Measurements from ENCODE around the gene ATP8B3. TPM values are rescaled to one million over a fixed set of nuclear protein-coding genes. Genes with fewer than 3 reads are reported as not detected.

The ATP8B3 gene
- total and polyA plus RNA-seq, 9 of the 15 experiments (the other 6 are each of a cell fraction or from before 2014, with no cell fraction given): 1.2 to 12.3 (median 3.8) TPM

DNA sequence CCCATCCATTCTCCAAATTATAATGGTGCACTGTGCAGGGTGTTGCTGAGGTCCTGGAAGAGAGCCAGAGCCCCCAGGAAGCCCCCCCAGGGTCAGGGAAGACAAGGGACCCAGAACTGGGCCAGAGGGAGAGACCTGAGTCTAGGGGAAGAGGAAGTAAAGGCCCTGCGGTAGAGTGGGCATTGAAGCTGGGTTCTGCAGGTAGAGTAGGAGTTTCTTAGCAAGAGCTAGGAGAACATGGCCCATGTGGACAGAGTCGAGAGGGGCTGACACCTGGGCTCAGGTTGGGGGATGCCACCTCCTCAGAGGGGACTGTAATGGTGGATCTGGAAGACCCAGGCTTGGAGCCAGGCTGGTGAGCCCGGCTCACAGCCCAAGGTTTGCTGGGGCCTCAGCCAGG is 75.8 kb downstream of the ATP8B3 start (continued):
- TF ChIP-seq, protein P1, sequence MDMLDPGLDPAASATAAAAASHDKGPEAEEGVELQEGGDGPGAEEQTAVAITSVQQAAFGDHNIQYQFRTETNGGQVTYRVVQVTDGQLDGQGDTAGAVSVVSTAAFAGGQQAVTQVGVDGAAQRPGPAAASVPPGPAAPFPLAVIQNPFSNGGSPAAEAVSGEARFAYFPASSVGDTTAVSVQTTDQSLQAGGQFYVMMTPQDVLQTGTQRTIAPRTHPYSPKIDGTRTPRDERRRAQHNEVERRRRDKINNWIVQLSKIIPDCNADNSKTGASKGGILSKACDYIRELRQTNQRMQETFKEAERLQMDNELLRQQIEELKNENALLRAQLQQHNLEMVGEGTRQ (CRISPR knock-in tag; IDR thresholded peaks at IDR 0.05): no peak
- TF ChIP-seq, protein P2, sequence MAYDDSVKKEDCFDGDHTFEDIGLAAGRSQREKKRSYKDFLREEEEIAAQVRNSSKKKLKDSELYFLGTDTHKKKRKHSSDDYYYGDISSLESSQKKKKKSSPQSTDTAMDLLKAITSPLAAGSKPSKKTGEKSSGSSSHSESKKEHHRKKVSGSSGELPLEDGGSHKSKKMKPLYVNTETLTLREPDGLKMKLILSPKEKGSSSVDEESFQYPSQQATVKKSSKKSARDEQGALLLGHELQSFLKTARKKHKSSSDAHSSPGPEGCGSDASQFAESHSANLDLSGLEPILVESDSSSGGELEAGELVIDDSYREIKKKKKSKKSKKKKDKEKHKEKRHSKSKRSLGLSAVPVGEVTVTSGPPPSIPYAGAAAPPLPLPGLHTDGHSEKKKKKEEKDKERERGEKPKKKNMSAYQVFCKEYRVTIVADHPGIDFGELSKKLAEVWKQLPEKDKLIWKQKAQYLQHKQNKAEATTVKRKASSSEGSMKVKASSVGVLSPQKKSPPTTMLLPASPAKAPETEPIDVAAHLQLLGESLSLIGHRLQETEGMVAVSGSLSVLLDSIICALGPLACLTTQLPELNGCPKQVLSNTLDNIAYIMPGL (CRISPR knock-in tag; IDR thresholded peaks at IDR 0.05): no peak

DNA sequence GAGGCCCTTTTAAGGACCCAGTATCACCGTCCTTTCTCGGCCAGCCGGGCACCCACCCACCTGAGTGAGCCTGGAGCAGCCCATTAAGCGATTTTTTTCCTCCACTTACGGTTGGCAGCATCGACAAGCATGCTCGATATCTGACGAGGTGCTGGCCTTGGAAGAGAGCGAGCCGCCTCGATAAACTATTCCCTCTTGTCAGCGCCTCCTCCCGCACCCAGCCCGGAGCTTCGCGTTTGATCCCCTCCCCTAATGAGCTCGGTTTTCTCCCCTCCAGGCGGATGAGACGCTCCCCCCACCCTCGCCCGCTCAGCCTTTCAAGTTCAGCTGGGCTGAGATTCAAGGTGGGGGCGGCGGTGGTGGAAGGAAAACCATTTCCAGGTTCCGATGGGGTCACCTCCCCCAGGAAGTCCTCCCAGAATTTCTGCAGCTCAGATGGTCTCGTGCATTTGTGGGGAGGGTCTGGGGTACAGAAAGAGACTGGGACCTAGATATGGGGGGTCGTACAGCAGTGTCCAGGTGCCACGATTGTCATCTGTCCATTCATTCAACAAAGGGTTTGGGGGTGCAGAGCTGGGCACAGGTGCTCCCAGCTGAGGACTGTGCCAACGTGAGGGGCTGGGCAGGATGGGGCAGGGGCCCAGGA is 77.6 kb downstream of the ATP8B3 start:
- Histone ChIP-seq H3K9me3 (replicated peaks; ENCODE audit: control insufficient read depth, insufficient read depth, low read depth, low read length) (no peaks in the 10 kb centered on the region), H3K4me2 (ENCODE audit: insufficient read depth, low read length) (no peak overlapping the region), H3K27me3 (ENCODE audit: control insufficient read depth in 2 of 2, insufficient read depth in 2 of 2, low read length in 2 of 2) (peaks cover 20 to 57% of the 10 kb centered on the region in 2 experiments; a peak in 4 of 5 replicates), H3K9ac (ENCODE audit: insufficient read depth in 1 of 2, low read depth in 2 of 2, low read length in 2 of 2) (peak overlapping the region in 1 of 2 experiments; percentile 45; a peak in 2 of 4 replicates), H4K20me1 (replicated peaks; ENCODE audit: control insufficient read depth, insufficient read depth, low read length) (no peaks in the 10 kb centered on the region), H3K79me2 (ENCODE audit: control insufficient read depth, insufficient read depth, low read length) (no peaks in the 10 kb centered on the region), H3K4me1 (replicated peaks in 1 of 2; ENCODE audit: control insufficient read depth in 2 of 2, insufficient read depth in 2 of 2, low read length in 2 of 2) (peaks cover 0 to 21% of the 10 kb centered on the region in 2 experiments; a peak in 2 of 5 replicates), H3K36me3 (ENCODE audit: control insufficient read depth, insufficient read depth, low read length) (no peaks in the 10 kb centered on the region), H3K27ac (ENCODE audit: extremely low read depth, low read depth, low read length) (no peak overlapping the region), H2AFZ (ENCODE audit: low read depth, low read length) (no peak overlapping the region), H3K9me1 (ENCODE audit: control insufficient read depth, insufficient read depth, low read length) (no peaks in the 10 kb centered on the region), H3K4me3 (no peak overlapping the region)
- no peak for FAIRE-seq
- peak in 1 of 4 experiments; percentile 23 for DNase-seq (ENCODE audit: extremely low read depth in 1 of 4, low spot score in 3 of 4)
- TF ChIP-seq ZKSCAN8 (CRISPR knock-in tag; IDR thresholded peaks at IDR 0.05): no peak
- TF ChIP-seq ZFP36 (IDR thresholded peaks at IDR 0.05; ENCODE audit: low read depth, low read length, partially characterized antibody): peak; percentile 75
- ChIA-PET CTCF (ENCODE audit: low intra/inter-chr PET ratio) (no interaction called here), POLR2A (interaction anchor here (0.7 kb wide), 1 partner anchor 12 kb away, joined by 4 read pairs; no protein-coding TSS in a partner anchor)
- no peak for ATAC-seq
- WGBS (ENCODE audit: insufficient coverage, low coverage, missing lambda C conversion rate): 6% methylated on average over 26 of the region's 28 CpGs
- no TSS peak for BruUV-seq (replicated peaks)
- in situ Hi-C loops (cut with MboI) (no loop called here), intact Hi-C loops (cut with micrococcal nuclease) (no loop called here)

MicroRNAs within 50 kb of the gene (microRNA counts, 767-probe panel; counts per million panel counts)
- not detected for microRNA hsa-miR-1909-3p

Small RNAs within 50 kb of the gene (microRNA-seq; reads per million reads assigned to microRNA genes)
- 0.36 reads per million for gene MIR1909 (ENCODE audit: borderline microRNAs expressed)

Other genes with a start within 250 kb of the ATP8B3 start
Only the 7 nearest of the 13 such genes appear.
- not detected in 2 replicates for gene ONECUT3, start 58.8 kb downstream of the ATP8B3 start, total RNA-seq (2014; rRNA removed)
- not detected in 2 replicates for gene ONECUT3, start 58.8 kb downstream of the ATP8B3 start, total RNA-seq (2014; rRNA removed; fragmentation: Illumina TruSeq; extraction: Trizol)
- not detected in 2 replicates for gene ONECUT3, start 58.8 kb downstream of the ATP8B3 start, total RNA-seq (2015; rRNA removed; fragmentation: Illumina TruSeq; extraction: Trizol)
- gene ONECUT3, start 58.8 kb downstream of the ATP8B3 start, total RNA-seq (2021): not detected in 2 replicates
- gene ONECUT3, start 58.8 kb downstream of the ATP8B3 start, polyA plus RNA-seq (2011; rRNA removed): 0.01 TPM in 1 of 2 replicates, not detected in the other
- gene ONECUT3, start 58.8 kb downstream of the ATP8B3 start, polyA plus RNA-seq (2014; fragmentation: Illumina TruSeq; extraction: Trizol): not detected in 2 replicates
- not detected for gene ONECUT3, start 58.8 kb downstream of the ATP8B3 start, polyA plus RNA-seq (2014; fragmentation: Nextera tagmentation; extraction: Ambion mirVana)
- not detected in 2 replicates for gene ONECUT3, start 58.8 kb downstream of the ATP8B3 start, polyA plus RNA-seq (2014; rRNA removed)
- gene REXO1, start 36.2 kb upstream of the ATP8B3 start, total RNA-seq (2014; rRNA removed): 15.8 and 21.9 TPM in 2 replicates
- 3.5 and 4.5 TPM in 2 replicates for gene REXO1, start 36.2 kb upstream of the ATP8B3 start, total RNA-seq (2014; rRNA removed; fragmentation: Illumina TruSeq; extraction: Trizol)
- gene REXO1, start 36.2 kb upstream of the ATP8B3 start, total RNA-seq (2015; rRNA removed; fragmentation: Illumina TruSeq; extraction: Trizol): 15.8 and 20.8 TPM in 2 replicates
- 52.4 and 63.3 TPM in 2 replicates for gene REXO1, start 36.2 kb upstream of the ATP8B3 start, total RNA-seq (2021)
- 14.6 and 21.5 TPM in 2 replicates for gene REXO1, start 36.2 kb upstream of the ATP8B3 start, polyA plus RNA-seq (2011; rRNA removed)
- gene REXO1, start 36.2 kb upstream of the ATP8B3 start, polyA plus RNA-seq (2014; fragmentation: Illumina TruSeq; extraction: Trizol): 16.7 and 40.7 TPM in 2 replicates
- under 1 TPM; 0.04 to 0.29 TPM for gene REXO1, start 36.2 kb upstream of the ATP8B3 start, polyA plus RNA-seq (2014; fragmentation: Nextera tagmentation; extraction: Ambion mirVana)
- 31.0 and 50.1 TPM in 2 replicates for gene REXO1, start 36.2 kb upstream of the ATP8B3 start, polyA plus RNA-seq (2014; rRNA removed)
- gene KLF16, start 51.3 kb upstream of the ATP8B3 start, total RNA-seq (2014; rRNA removed): 15.5 and 22.0 TPM in 2 replicates
- 3.4 and 3.8 TPM in 2 replicates for gene KLF16, start 51.3 kb upstream of the ATP8B3 start, total RNA-seq (2014; rRNA removed; fragmentation: Illumina TruSeq; extraction: Trizol)
- gene KLF16, start 51.3 kb upstream of the ATP8B3 start, total RNA-seq (2015; rRNA removed; fragmentation: Illumina TruSeq; extraction: Trizol): 7.9 and 9.4 TPM in 2 replicates
- gene KLF16, start 51.3 kb upstream of the ATP8B3 start, total RNA-seq (2021): 59.1 and 60.4 TPM in 2 replicates
- 3.7 and 4.8 TPM in 2 replicates for gene KLF16, start 51.3 kb upstream of the ATP8B3 start, polyA plus RNA-seq (2011; rRNA removed)
- gene KLF16, start 51.3 kb upstream of the ATP8B3 start, polyA plus RNA-seq (2014; fragmentation: Illumina TruSeq; extraction: Trizol): 6.8 and 13.1 TPM in 2 replicates
- gene KLF16, start 51.3 kb upstream of the ATP8B3 start, polyA plus RNA-seq (2014; fragmentation: Nextera tagmentation; extraction: Ambion mirVana): under 1 TPM; 0.04 to 0.10 TPM
- 15.4 and 27.5 TPM in 2 replicates for gene KLF16, start 51.3 kb upstream of the ATP8B3 start, polyA plus RNA-seq (2014; rRNA removed)
- gene ABHD17A, start 73.2 kb upstream of the ATP8B3 start, total RNA-seq (2014; rRNA removed): 135 and 157 TPM in 2 replicates
- gene ABHD17A, start 73.2 kb upstream of the ATP8B3 start, total RNA-seq (2014; rRNA removed; fragmentation: Illumina TruSeq; extraction: Trizol): 0.93 and 1.5 TPM in 2 replicates
- 18.9 and 26.5 TPM in 2 replicates for gene ABHD17A, start 73.2 kb upstream of the ATP8B3 start, total RNA-seq (2015; rRNA removed; fragmentation: Illumina TruSeq; extraction: Trizol)
- 84.2 and 87.7 TPM in 2 replicates for gene ABHD17A, start 73.2 kb upstream of the ATP8B3 start, total RNA-seq (2021)
- gene ABHD17A, start 73.2 kb upstream of the ATP8B3 start, polyA plus RNA-seq (2011; rRNA removed): 24.6 and 45.3 TPM in 2 replicates
- gene ABHD17A, start 73.2 kb upstream of the ATP8B3 start, polyA plus RNA-seq (2014; fragmentation: Illumina TruSeq; extraction: Trizol): 3.6 and 16.9 TPM in 2 replicates
- under 1 TPM in 1 of 2 experiments, not detected in 1; 0.04 TPM for gene ABHD17A, start 73.2 kb upstream of the ATP8B3 start, polyA plus RNA-seq (2014; fragmentation: Nextera tagmentation; extraction: Ambion mirVana)
- gene ABHD17A, start 73.2 kb upstream of the ATP8B3 start, polyA plus RNA-seq (2014; rRNA removed): 95.1 and 99.0 TPM in 2 replicates
- 7.8 and 10.4 TPM in 2 replicates for gene ADAT3, start 93.1 kb upstream of the ATP8B3 start, total RNA-seq (2014; rRNA removed)
- not detected in 2 replicates for gene ADAT3, start 93.1 kb upstream of the ATP8B3 start, total RNA-seq (2014; rRNA removed; fragmentation: Illumina TruSeq; extraction: Trizol)
- 0.72 and 1.7 TPM in 2 replicates for gene ADAT3, start 93.1 kb upstream of the ATP8B3 start, total RNA-seq (2015; rRNA removed; fragmentation: Illumina TruSeq; extraction: Trizol)
- 15.1 and 15.6 TPM in 2 replicates for gene ADAT3, start 93.1 kb upstream of the ATP8B3 start, total RNA-seq (2021)
- gene ADAT3, start 93.1 kb upstream of the ATP8B3 start, polyA plus RNA-seq (2011; rRNA removed): 0.67 and 1.1 TPM in 2 replicates
- 0.68 TPM in 1 of 2 replicates, not detected in the other for gene ADAT3, start 93.1 kb upstream of the ATP8B3 start, polyA plus RNA-seq (2014; fragmentation: Illumina TruSeq; extraction: Trizol)
- not detected for gene ADAT3, start 93.1 kb upstream of the ATP8B3 start, polyA plus RNA-seq (2014; fragmentation: Nextera tagmentation; extraction: Ambion mirVana)
- 9.2 and 10.2 TPM in 2 replicates for gene ADAT3, start 93.1 kb upstream of the ATP8B3 start, polyA plus RNA-seq (2014; rRNA removed)
- gene SCAMP4, start 93.1 kb upstream of the ATP8B3 start, total RNA-seq (2014; rRNA removed): 20.9 and 26.4 TPM in 2 replicates
- 4.1 and 5.6 TPM in 2 replicates for gene SCAMP4, start 93.1 kb upstream of the ATP8B3 start, total RNA-seq (2014; rRNA removed; fragmentation: Illumina TruSeq; extraction: Trizol)
- gene SCAMP4, start 93.1 kb upstream of the ATP8B3 start, total RNA-seq (2015; rRNA removed; fragmentation: Illumina TruSeq; extraction: Trizol): 12.8 and 13.2 TPM in 2 replicates
- 40.3 and 45.9 TPM in 2 replicates for gene SCAMP4, start 93.1 kb upstream of the ATP8B3 start, total RNA-seq (2021)
- gene SCAMP4, start 93.1 kb upstream of the ATP8B3 start, polyA plus RNA-seq (2011; rRNA removed): 6.7 and 8.9 TPM in 2 replicates
- gene SCAMP4, start 93.1 kb upstream of the ATP8B3 start, polyA plus RNA-seq (2014; fragmentation: Illumina TruSeq; extraction: Trizol): 15.2 and 26.1 TPM in 2 replicates
- under 1 TPM; 0.81 to 0.89 TPM for gene SCAMP4, start 93.1 kb upstream of the ATP8B3 start, polyA plus RNA-seq (2014; fragmentation: Nextera tagmentation; extraction: Ambion mirVana)
- gene SCAMP4, start 93.1 kb upstream of the ATP8B3 start, polyA plus RNA-seq (2014; rRNA removed): 17.1 and 19.3 TPM in 2 replicates
- 105 and 124 TPM in 2 replicates for gene CSNK1G2, start 128.9 kb upstream of the ATP8B3 start, total RNA-seq (2014; rRNA removed)
- 9.8 and 25.1 TPM in 2 replicates for gene CSNK1G2, start 128.9 kb upstream of the ATP8B3 start, total RNA-seq (2014; rRNA removed; fragmentation: Illumina TruSeq; extraction: Trizol)
- 60.4 and 66.9 TPM in 2 replicates for gene CSNK1G2, start 128.9 kb upstream of the ATP8B3 start, total RNA-seq (2015; rRNA removed; fragmentation: Illumina TruSeq; extraction: Trizol)
- gene CSNK1G2, start 128.9 kb upstream of the ATP8B3 start, total RNA-seq (2021): 91.3 and 95.8 TPM in 2 replicates
- gene CSNK1G2, start 128.9 kb upstream of the ATP8B3 start, polyA plus RNA-seq (2011; rRNA removed): 49.5 and 66.2 TPM in 2 replicates
- gene CSNK1G2, start 128.9 kb upstream of the ATP8B3 start, polyA plus RNA-seq (2014; fragmentation: Illumina TruSeq; extraction: Trizol): 45.2 and 91.1 TPM in 2 replicates
- gene CSNK1G2, start 128.9 kb upstream of the ATP8B3 start, polyA plus RNA-seq (2014; fragmentation: Nextera tagmentation; extraction: Ambion mirVana): under 1 TPM; 0.48 to 0.72 TPM
- 119 and 126 TPM in 2 replicates for gene CSNK1G2, start 128.9 kb upstream of the ATP8B3 start, polyA plus RNA-seq (2014; rRNA removed)